Neuronal stem cell (in vitro differentiated cells): ENCODE measurements around the gene SORBS2.

Source experiments
- DNase-seq: peaks from one replicate; pipeline ENCODE4 v3.0.0-alpha.2; 2013; ENCODE audit warnings: low spot score
- H2AFZ ChIP-seq: one replicate; pipeline ENCODE4 v1.6.1; 2013; ENCODE audit warnings: mild to moderate bottlenecking, low read length, inconsistent platforms
- H2AK5ac ChIP-seq: 2 replicates; pipeline ENCODE4 v1.6.1; 2013; ENCODE audit warnings: low read depth, mild to moderate bottlenecking, inconsistent platforms, low read length, moderate library complexity, mixed read lengths
- H2BK120ac ChIP-seq: 2 replicates; pipeline ENCODE4 v1.6.1; 2013; ENCODE audit warnings: low read depth, mild to moderate bottlenecking, inconsistent platforms, low read length, moderate library complexity, mixed read lengths
- H2BK12ac ChIP-seq: one replicate; pipeline ENCODE4 v1.6.1; 2013; ENCODE audit warnings: low read length, inconsistent platforms
- H2BK15ac ChIP-seq: 2 replicates; pipeline ENCODE4 v1.6.1; 2013; ENCODE audit warnings: mild to moderate bottlenecking, low read length, inconsistent platforms, mixed read lengths
- H2BK5ac ChIP-seq: one replicate; pipeline ENCODE4 v1.6.1; 2013; ENCODE audit warnings: inconsistent platforms, mild to moderate bottlenecking, low read length, moderate library complexity
- H3K14ac ChIP-seq: one replicate; pipeline ENCODE4 v1.6.1; 2013; ENCODE audit warnings: low read length, inconsistent platforms
- H3K18ac ChIP-seq: 2 replicates; pipeline ENCODE4 v1.6.1; 2013; ENCODE audit warnings: low read length, inconsistent platforms
- H3K23ac ChIP-seq: 2 replicates; pipeline ENCODE4 v1.6.1; 2013; ENCODE audit warnings: low read depth, mild to moderate bottlenecking, mixed read lengths, low read length, inconsistent platforms; ENCODE audit not compliant: poor library complexity
- H3K27ac ChIP-seq: replicated peaks from 3 replicates; pipeline ENCODE4 v1.5.1; 2013; ENCODE audit warnings: low read length, inconsistent platforms
- H3K27me3 ChIP-seq, 3 experiments: 2 replicates each; pipeline ENCODE4 v1.6.1; 2013; ENCODE audit warnings: low read length in 3 of 3, mild to moderate bottlenecking in 2 of 3, inconsistent platforms in 1 of 3, low read depth in 1 of 3, mixed read lengths in 1 of 3, moderate library complexity in 1 of 3; ENCODE audit not compliant: control insufficient read depth in 3 of 3, insufficient read depth in 3 of 3
- H3K36me3 ChIP-seq, 2 donors: replicated peaks in 1 of 2; 2 replicates each; pipeline ENCODE4 v1.6.1; 2013; ENCODE audit warnings: low read length in 2 of 2; ENCODE audit not compliant: control insufficient read depth in 2 of 2, insufficient read depth in 2 of 2
- H3K4ac ChIP-seq: 2 replicates; pipeline ENCODE4 v1.6.1; 2013; ENCODE audit warnings: inconsistent platforms, mild to moderate bottlenecking, low read length, moderate library complexity
- H3K4me1 ChIP-seq, 2 donors: 1 replicate in 1 of 2; 2 replicates in 1 of 2; pipeline ENCODE4 v1.6.1; 2013; ENCODE audit warnings: low read length in 2 of 2, low read depth in 1 of 2; ENCODE audit not compliant: control insufficient read depth in 2 of 2, insufficient read depth in 1 of 2
- H3K4me2 ChIP-seq: one replicate; pipeline ENCODE4 v1.6.1; 2013; ENCODE audit warnings: mild to moderate bottlenecking, low read length, inconsistent platforms; ENCODE audit not compliant: insufficient read depth, poor library complexity, severe bottlenecking
- H3K4me3 ChIP-seq, 2 donors: 2 replicates each; pipeline ENCODE4 v1.5.1; 2013; ENCODE audit warnings: low read length in 2 of 2, mild to moderate bottlenecking in 2 of 2, inconsistent platforms in 1 of 2, moderate library complexity in 1 of 2
- H3K79me1 ChIP-seq: one replicate; pipeline ENCODE4 v1.6.1; 2013; ENCODE audit warnings: low read depth, mild to moderate bottlenecking, inconsistent platforms, low read length, moderate library complexity
- H3K9ac ChIP-seq: one replicate; pipeline ENCODE4 v1.6.1; 2013; ENCODE audit warnings: mild to moderate bottlenecking, low read depth, low read length, inconsistent platforms; ENCODE audit not compliant: poor library complexity
- H3K9me3 ChIP-seq, 2 donors: replicated peaks in 1 of 2; 2 replicates each; pipeline versions ENCODE3 to v1.6.1; 2013; ENCODE audit warnings: low read length in 2 of 2, mild to moderate bottlenecking in 2 of 2, inconsistent platforms in 1 of 2, low read depth in 1 of 2, mixed read lengths in 1 of 2, moderate library complexity in 1 of 2; ENCODE audit not compliant: control insufficient read depth in 2 of 2, insufficient read depth in 1 of 2
- H4K8ac ChIP-seq: one replicate; pipeline ENCODE4 v1.6.1; 2013; ENCODE audit warnings: low read depth, mild to moderate bottlenecking, inconsistent platforms, low read length, moderate library complexity
- H4K91ac ChIP-seq: one replicate; pipeline ENCODE4 v1.6.1; 2013; ENCODE audit warnings: low read length, low read depth, mild to moderate bottlenecking, inconsistent platforms; ENCODE audit not compliant: poor library complexity
- WGBS, 2 donors: extraction: QIAGEN DNeasy Blood & Tissue Kit; methylation state at CpG; one replicate each; pipeline ENCODE4 v1.1.7; 2013; ENCODE audit warnings: missing lambda C conversion rate in 2 of 2, mixed read lengths in 1 of 2; ENCODE audit not compliant: insufficient read length in 2 of 2, insufficient replicate concordance in 1 of 2; ENCODE audit errors: extremely low coverage in 2 of 2; 5-methylcytosine and 5-hydroxymethylcytosine counted together

Gene SORBS2

DNA sequence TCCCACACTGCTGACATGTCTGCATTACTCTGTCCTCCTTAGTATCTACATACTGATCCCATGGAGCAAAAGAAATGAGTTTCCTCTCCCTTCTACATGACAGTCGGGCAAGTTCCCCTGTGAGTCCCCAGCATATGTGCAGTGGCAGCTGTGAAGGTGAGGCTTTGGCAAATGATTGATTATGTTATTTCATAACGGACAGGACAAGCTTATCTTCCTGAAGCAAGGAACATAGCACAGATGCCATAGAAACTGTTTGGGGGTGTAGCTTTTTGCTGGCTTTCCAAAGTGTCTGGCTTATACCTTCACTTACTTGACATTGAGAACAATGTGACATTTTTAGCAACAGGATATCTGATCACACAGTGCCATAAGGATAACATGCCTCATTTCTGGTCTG, 139.8 kb downstream of the SORBS2 start:
- H3K9ac ChIP-seq = no peak overlapping the region
- WGBS, 2 donors = no CpG with 5 or more reads among the region's 2 CpGs
- no peak overlapping the region for H3K4ac ChIP-seq
- no peak overlapping the region for H3K18ac ChIP-seq
- no peak overlapping the region for H2AK5ac ChIP-seq
- no peak overlapping the region for H4K8ac ChIP-seq
- no peak overlapping the region for H3K4me3 ChIP-seq
- no peaks in the 10 kb centered on the region for H3K79me1 ChIP-seq
- H2BK5ac ChIP-seq = no peak overlapping the region
- H3K14ac ChIP-seq = no peak overlapping the region
- no peak overlapping the region for H2BK15ac ChIP-seq
- no peak overlapping the region for H2AFZ ChIP-seq
- H3K27me3 ChIP-seq = no peaks in the 10 kb centered on the region
- no peak overlapping the region for H3K27ac ChIP-seq
- H3K23ac ChIP-seq = no peak overlapping the region
- no peak overlapping the region for H4K91ac ChIP-seq
- no peak overlapping the region for H2BK12ac ChIP-seq
- peaks cover 4 to 5% of the 10 kb centered on the region in 2 donors for H3K9me3 ChIP-seq
- peaks cover 8 to 17% of the 10 kb centered on the region in 2 donors for H3K36me3 ChIP-seq
- peaks cover 0 to 2% of the 10 kb centered on the region in 2 donors for H3K4me1 ChIP-seq
- H2BK120ac ChIP-seq = no peak overlapping the region
- DNase-seq = no peak
- no peak overlapping the region for H3K4me2 ChIP-seq

DNA sequence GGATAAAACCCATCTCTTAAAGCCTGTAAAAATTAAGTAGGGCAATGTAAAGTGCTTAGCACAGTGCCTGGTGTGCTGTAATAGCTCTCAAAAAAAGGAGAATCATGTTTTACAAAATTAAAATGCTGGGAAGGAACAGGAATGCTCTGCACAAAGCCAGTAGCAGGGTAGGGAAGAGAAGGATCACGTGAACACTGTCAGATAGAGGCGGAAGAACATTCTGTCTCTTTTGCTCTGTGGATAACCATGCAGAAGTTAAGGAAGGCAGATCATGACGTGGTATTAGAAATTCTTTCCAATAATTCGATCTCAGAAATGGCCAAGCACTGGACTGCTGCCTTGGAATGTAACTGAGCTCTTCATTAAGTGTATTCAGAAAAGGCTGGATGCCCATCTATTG, 140.5 kb downstream of the SORBS2 start:
- H3K27me3 ChIP-seq = no peaks in the 10 kb centered on the region
- H2BK15ac ChIP-seq = no peak overlapping the region
- no peak overlapping the region for H4K8ac ChIP-seq
- H3K4me3 ChIP-seq = no peak overlapping the region
- no peak overlapping the region for H3K14ac ChIP-seq
- H3K27ac ChIP-seq = no peak overlapping the region
- H4K91ac ChIP-seq = no peak overlapping the region
- H2BK5ac ChIP-seq = no peak overlapping the region
- H3K36me3 ChIP-seq = peaks cover 4 to 11% of the 10 kb centered on the region in 2 donors
- H2BK120ac ChIP-seq = no peak overlapping the region
- H3K79me1 ChIP-seq = no peaks in the 10 kb centered on the region
- no CpG with 5 or more reads among the region's 4 CpGs for WGBS, 2 donors
- H2AFZ ChIP-seq = no peak overlapping the region
- H3K4me1 ChIP-seq = peaks cover 0 to 2% of the 10 kb centered on the region in 2 donors
- no peak overlapping the region for H3K4me2 ChIP-seq
- no peak overlapping the region for H3K23ac ChIP-seq
- no peak overlapping the region for H3K4ac ChIP-seq
- peaks cover 0 to 2% of the 10 kb centered on the region in 2 donors for H3K9me3 ChIP-seq
- no peak overlapping the region for H3K9ac ChIP-seq
- no peak overlapping the region for H2AK5ac ChIP-seq
- DNase-seq = no peak
- no peak overlapping the region for H2BK12ac ChIP-seq
- H3K18ac ChIP-seq = no peak overlapping the region

DNA sequence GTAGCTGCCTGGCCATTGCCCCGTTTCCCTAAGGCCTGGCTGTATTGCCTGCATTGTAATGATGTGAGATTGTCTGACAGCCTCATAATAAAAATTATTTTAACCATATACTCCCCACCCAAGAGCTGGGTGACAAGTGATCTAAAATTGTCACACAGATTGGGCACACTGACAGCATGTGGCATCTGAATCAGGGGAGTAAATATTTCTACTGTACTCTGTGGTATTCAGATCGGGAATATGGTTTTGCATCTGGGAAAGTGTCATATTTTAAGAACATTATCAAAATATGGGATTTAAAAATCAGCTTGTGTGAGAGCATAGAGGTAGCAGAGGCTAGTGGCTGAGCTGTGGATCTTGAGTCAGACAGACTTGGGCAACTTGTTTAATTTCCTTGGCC, 140.9 kb downstream of the SORBS2 start:
- no peak overlapping the region for H4K91ac ChIP-seq
- H3K79me1 ChIP-seq = no peaks in the 10 kb centered on the region
- no peak overlapping the region for H2BK12ac ChIP-seq
- H2BK120ac ChIP-seq = no peak overlapping the region
- H3K4ac ChIP-seq = no peak overlapping the region
- WGBS, 2 donors = no CpG with 5 or more reads among the region's 2 CpGs
- H2BK5ac ChIP-seq = no peak overlapping the region
- H4K8ac ChIP-seq = no peak overlapping the region
- H3K27ac ChIP-seq = no peak overlapping the region
- no peak overlapping the region for H3K9ac ChIP-seq
- H3K4me2 ChIP-seq = no peak overlapping the region
- H3K36me3 ChIP-seq = peaks cover 4 to 14% of the 10 kb centered on the region in 2 donors
- no peak overlapping the region for H2BK15ac ChIP-seq
- no peak overlapping the region for H2AK5ac ChIP-seq
- H3K4me1 ChIP-seq = peaks cover 0 to 2% of the 10 kb centered on the region in 2 donors
- H3K27me3 ChIP-seq = no peaks in the 10 kb centered on the region
- no peak overlapping the region for H2AFZ ChIP-seq
- no peak for DNase-seq
- H3K4me3 ChIP-seq = no peak overlapping the region
- H3K14ac ChIP-seq = no peak overlapping the region
- H3K9me3 ChIP-seq = peaks cover 0 to 2% of the 10 kb centered on the region in 2 donors
- H3K18ac ChIP-seq = no peak overlapping the region
- H3K23ac ChIP-seq = no peak overlapping the region

DNA sequence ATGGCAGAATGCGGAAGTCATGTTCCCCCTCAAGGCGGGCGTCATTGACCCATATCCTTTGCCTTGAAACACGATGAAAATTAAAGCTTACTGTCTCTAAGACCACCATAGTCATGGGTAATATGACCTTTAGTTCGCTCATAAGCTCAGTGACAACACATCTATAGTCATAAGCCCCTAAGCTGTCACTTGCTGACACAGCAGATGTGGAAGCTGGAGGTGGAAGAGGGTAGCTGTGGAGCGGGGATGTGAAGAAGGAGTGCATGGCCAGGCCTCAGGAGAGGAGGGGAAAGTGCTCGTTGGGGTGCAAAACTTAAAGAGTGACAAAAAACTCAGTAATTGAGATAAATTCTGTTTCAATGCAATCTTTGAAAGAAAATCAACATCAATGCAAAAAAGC, 142.7 kb downstream of the SORBS2 start:
- Histone ChIP-seq H3K27me3 (no peaks in the 10 kb centered on the region), H3K4me3 (no peak overlapping the region), H2BK12ac (no peak overlapping the region), H3K9ac (no peak overlapping the region), H3K36me3 (peaks cover 0 to 24% of the 10 kb centered on the region in 2 donors), H2BK5ac (no peak overlapping the region), H2AFZ (no peak overlapping the region), H2BK120ac (no peak overlapping the region), H4K91ac (no peak overlapping the region), H3K18ac (no peak overlapping the region), H3K4ac (no peak overlapping the region), H2AK5ac (no peak overlapping the region), H3K23ac (no peak overlapping the region), H3K4me1 (peaks cover 0 to 2% of the 10 kb centered on the region in 2 donors), H2BK15ac (no peak overlapping the region), H4K8ac (no peak overlapping the region), H3K4me2 (no peak overlapping the region), H3K14ac (no peak overlapping the region), H3K27ac (no peak overlapping the region), H3K9me3 (no peaks in the 10 kb centered on the region), H3K79me1 (no peaks in the 10 kb centered on the region)
- whole genome bisulfite sequencing, 2 donors = no CpG with 5 or more reads among the region's 7 CpGs
- DNase-seq = no peak
